H9 (cell line): ENCODE data around the gene PLA2G12B. TPM values are rescaled to one million over a fixed set of nuclear protein-coding genes. Genes with fewer than 3 reads are reported as not detected.

Experiments used
- DNase-seq: peaks from one replicate; pipeline ENCODE4 v3.0.0-alpha.2; 2017
- H2AFZ ChIP-seq: one replicate; pipeline ENCODE4 v1.6.1; 2013; ENCODE audit warnings: mild to moderate bottlenecking, low read length, control low read depth, moderate library complexity
- H2AK5ac ChIP-seq: 2 replicates; pipeline ENCODE4 v1.6.1; 2013; ENCODE audit warnings: low read length, control low read depth, mixed read lengths; ENCODE audit not compliant: insufficient read length
- H2BK120ac ChIP-seq: one replicate; pipeline ENCODE4 v1.6.1; 2013; ENCODE audit warnings: low read depth, mild to moderate bottlenecking, low read length, control low read depth, inconsistent platforms; ENCODE audit not compliant: poor library complexity, severe bottlenecking
- H2BK12ac ChIP-seq: 2 replicates; pipeline ENCODE4 v1.6.1; 2013; ENCODE audit warnings: low read length, control low read depth, mixed read lengths, low read depth; ENCODE audit not compliant: insufficient read length
- H2BK15ac ChIP-seq: 2 replicates; pipeline ENCODE4 v1.6.1; 2013; ENCODE audit warnings: low read depth, low read length, control low read depth
- H2BK20ac ChIP-seq: one replicate; pipeline ENCODE4 v1.6.1; 2013; ENCODE audit warnings: low read depth, mild to moderate bottlenecking, low read length, control low read depth, inconsistent platforms; ENCODE audit not compliant: poor library complexity, severe bottlenecking
- H2BK5ac ChIP-seq: 2 replicates; pipeline ENCODE4 v1.6.1; 2013; ENCODE audit warnings: low read length, control low read depth, mixed read lengths; ENCODE audit not compliant: insufficient read length
- H3K14ac ChIP-seq: 2 replicates; pipeline ENCODE4 v1.6.1; 2013; ENCODE audit warnings: low read length, control low read depth; ENCODE audit not compliant: insufficient read depth
- H3K18ac ChIP-seq: 2 replicates; pipeline ENCODE4 v1.6.1; 2013; ENCODE audit warnings: low read depth, mild to moderate bottlenecking, mixed read lengths, low read length, control low read depth; ENCODE audit not compliant: insufficient read length
- H3K23ac ChIP-seq: 2 replicates; pipeline ENCODE4 v1.6.1; 2013; ENCODE audit warnings: low read length, control low read depth, mixed read lengths, low read depth; ENCODE audit not compliant: insufficient read length
- H3K23me2 ChIP-seq: 2 replicates; pipeline ENCODE4 v1.6.1; 2013; ENCODE audit warnings: low read depth, mild to moderate bottlenecking, mixed read lengths, low read length, control low read depth; ENCODE audit not compliant: insufficient read length, poor library complexity, severe bottlenecking
- H3K27ac ChIP-seq: 2 replicates; pipeline ENCODE4 v1.5.1; 2013; ENCODE audit warnings: low read length, control low read depth, mixed read lengths, low read depth; ENCODE audit not compliant: insufficient read length
- H3K27me3 ChIP-seq: 2 replicates; pipeline ENCODE4 v1.6.1; 2013; ENCODE audit warnings: low read length, control low read depth, inconsistent platforms; ENCODE audit not compliant: insufficient read depth
- H3K4ac ChIP-seq: 2 replicates; pipeline ENCODE4 v1.6.1; 2013; ENCODE audit warnings: low read depth, mild to moderate bottlenecking, control low read depth, inconsistent platforms, low read length, moderate library complexity
- H3K4me1 ChIP-seq: 2 replicates; pipeline ENCODE4 v1.6.1; 2013; ENCODE audit warnings: low read length, control low read depth, inconsistent platforms; ENCODE audit not compliant: insufficient read depth
- H3K4me2 ChIP-seq: 2 replicates; pipeline ENCODE4 v1.6.1; 2013; ENCODE audit warnings: low read length, control low read depth, mixed read lengths; ENCODE audit not compliant: insufficient read length, insufficient read depth
- H3K56ac ChIP-seq: 2 replicates; pipeline ENCODE4 v1.6.1; 2013; ENCODE audit warnings: low read depth, mild to moderate bottlenecking, mixed read lengths, low read length, control low read depth; ENCODE audit not compliant: insufficient read length
- H3K79me1 ChIP-seq: 2 replicates; pipeline ENCODE4 v1.6.1; 2013; ENCODE audit warnings: low read depth, mild to moderate bottlenecking, moderate library complexity, low read length, control low read depth, inconsistent platforms; ENCODE audit not compliant: insufficient read depth, poor library complexity, severe bottlenecking
- H3K79me2 ChIP-seq: 2 replicates; pipeline ENCODE4 v1.6.1; 2013; ENCODE audit warnings: low read length, control low read depth, inconsistent platforms; ENCODE audit not compliant: insufficient read depth
- H3K9ac ChIP-seq: 2 replicates; pipeline ENCODE4 v1.6.1; 2013; ENCODE audit warnings: low read length, control low read depth, mixed read lengths; ENCODE audit not compliant: insufficient read length; ENCODE audit errors: extremely low read depth
- H3K9me3 ChIP-seq: one replicate; pipeline ENCODE4 v1.6.1; 2013; ENCODE audit warnings: low read depth, low read length, inconsistent platforms; ENCODE audit not compliant: control insufficient read depth
- H3T11ph ChIP-seq: one replicate; pipeline ENCODE4 v1.6.1; 2013; ENCODE audit warnings: mild to moderate bottlenecking, low read length, control low read depth, inconsistent platforms
- H4K20me1 ChIP-seq: one replicate; pipeline ENCODE4 v1.6.1; 2013; ENCODE audit not compliant: control insufficient read depth, insufficient read length, insufficient read depth
- H4K5ac ChIP-seq: 2 replicates; pipeline ENCODE4 v1.6.1; 2013; ENCODE audit warnings: low read depth, mild to moderate bottlenecking, mixed read lengths, low read length, control low read depth; ENCODE audit not compliant: insufficient read length
- H4K8ac ChIP-seq: replicated peaks from 2 replicates; pipeline ENCODE4 v1.6.1; 2013; ENCODE audit warnings: low read length, control low read depth, mixed read lengths, low read depth; ENCODE audit not compliant: insufficient read length
- H4K91ac ChIP-seq: 2 replicates; pipeline ENCODE4 v1.6.1; 2013; ENCODE audit warnings: low read depth, mild to moderate bottlenecking, moderate library complexity, mixed read lengths, low read length, control low read depth; ENCODE audit not compliant: insufficient read length
- H3K27ac Mint-ChIP-seq, 3 experiments: 2 replicates in 2 of 3; 3 replicates in 1 of 3; pipeline ENCODE4 v1.8.0; 2020 to 2021; ENCODE audit warnings: mixed read lengths in 3 of 3, mild to moderate bottlenecking in 1 of 3, moderate library complexity in 1 of 3
- H3K27me3 Mint-ChIP-seq: 2 replicates; pipeline ENCODE4 v1.8.0; 2021; ENCODE audit warnings: low read depth, mild to moderate bottlenecking, moderate library complexity, mixed read lengths
- H3K36me3 Mint-ChIP-seq, 3 experiments: 2 replicates in 2 of 3; 3 replicates in 1 of 3; pipeline ENCODE4 v1.8.0; 2020 to 2021; ENCODE audit warnings: low read depth in 3 of 3, mixed read lengths in 3 of 3; ENCODE audit not compliant: insufficient read depth in 1 of 3
- H3K4me1 Mint-ChIP-seq, 2 experiments: 2 replicates each; pipeline ENCODE4 v1.8.0; 2020; ENCODE audit warnings: mixed read lengths in 2 of 2
- H3K4me3 Mint-ChIP-seq, 2 experiments: 2 replicates in 1 of 2; 3 replicates in 1 of 2; pipeline ENCODE4 v1.8.0; 2020 to 2021; ENCODE audit warnings: mild to moderate bottlenecking in 2 of 2, mixed read lengths in 2 of 2, moderate library complexity in 1 of 2
- H3K9me3 Mint-ChIP-seq, 2 experiments: 2 replicates in 1 of 2; 3 replicates in 1 of 2; pipeline ENCODE4 v1.8.0; 2020; ENCODE audit warnings: mild to moderate bottlenecking in 2 of 2, mixed read lengths in 2 of 2, moderate library complexity in 1 of 2
- WGBS: extraction: QIAGEN DNeasy Blood & Tissue Kit; methylation state at CpG from one replicate; pipeline ENCODE4 v1.1.7; 2013; ENCODE audit warnings: missing lambda C conversion rate, low lambda C conversion rate, mixed read lengths; ENCODE audit not compliant: insufficient read length; ENCODE audit errors: extremely low coverage; 5-methylcytosine and 5-hydroxymethylcytosine counted together
- total RNA-seq: library from RNA; stranded (reverse); gene quantifications from 2 replicates; pipeline ENCODE4 v1.2.1, GENCODE V29; 2021
- TF ChIP-seq, protein P1 (sequence below): fragments of 200-600 bp; sonication (generic); conservative IDR thresholded peaks from 3 replicates; pipeline ENCODE4 v1.8.0; 2021; ENCODE audit warnings: antibody characterized with exemption, mild to moderate bottlenecking

PLA2G12B gene
- total RNA-seq, 1 experiment from 2014 or later, result not detected

DNA sequence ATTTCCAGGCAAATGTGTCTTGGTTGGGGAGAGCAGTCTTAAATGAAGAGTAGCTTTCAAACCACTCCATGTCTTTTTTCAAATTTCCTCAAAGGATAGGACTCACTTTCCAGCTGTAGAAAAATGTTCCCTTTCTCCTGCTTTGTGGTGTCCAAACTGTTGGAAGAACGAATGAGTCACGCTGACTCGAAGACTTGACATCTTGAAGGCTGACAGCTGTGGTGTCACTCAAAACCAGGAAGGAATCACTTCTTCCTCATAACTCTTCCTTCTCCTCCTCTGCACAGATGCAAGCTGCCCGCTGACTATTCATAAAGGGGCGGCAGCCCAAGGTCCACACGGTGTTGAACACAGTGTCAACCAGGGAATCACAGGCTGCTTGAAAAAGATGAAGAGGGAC is 19.2 kb downstream of the PLA2G12B start:
- Mint-ChIP-seq H3K4me1 (no peaks in the 10 kb centered on the region), H3K4me3 (no peak overlapping the region), H3K36me3 (no peaks in the 10 kb centered on the region), H3K27me3 (no peaks in the 10 kb centered on the region; the same call in 1 of the 2 replicates), H3K27ac (no peak overlapping the region), H3K9me3 (no peaks in the 10 kb centered on the region)
- no peak overlapping the region for H2BK15ac ChIP-seq
- TF ChIP-seq, protein P1, sequence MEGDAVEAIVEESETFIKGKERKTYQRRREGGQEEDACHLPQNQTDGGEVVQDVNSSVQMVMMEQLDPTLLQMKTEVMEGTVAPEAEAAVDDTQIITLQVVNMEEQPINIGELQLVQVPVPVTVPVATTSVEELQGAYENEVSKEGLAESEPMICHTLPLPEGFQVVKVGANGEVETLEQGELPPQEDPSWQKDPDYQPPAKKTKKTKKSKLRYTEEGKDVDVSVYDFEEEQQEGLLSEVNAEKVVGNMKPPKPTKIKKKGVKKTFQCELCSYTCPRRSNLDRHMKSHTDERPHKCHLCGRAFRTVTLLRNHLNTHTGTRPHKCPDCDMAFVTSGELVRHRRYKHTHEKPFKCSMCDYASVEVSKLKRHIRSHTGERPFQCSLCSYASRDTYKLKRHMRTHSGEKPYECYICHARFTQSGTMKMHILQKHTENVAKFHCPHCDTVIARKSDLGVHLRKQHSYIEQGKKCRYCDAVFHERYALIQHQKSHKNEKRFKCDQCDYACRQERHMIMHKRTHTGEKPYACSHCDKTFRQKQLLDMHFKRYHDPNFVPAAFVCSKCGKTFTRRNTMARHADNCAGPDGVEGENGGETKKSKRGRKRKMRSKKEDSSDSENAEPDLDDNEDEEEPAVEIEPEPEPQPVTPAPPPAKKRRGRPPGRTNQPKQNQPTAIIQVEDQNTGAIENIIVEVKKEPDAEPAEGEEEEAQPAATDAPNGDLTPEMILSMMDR, result no peak
- no peak overlapping the region for H3T11ph ChIP-seq
- H2BK120ac ChIP-seq, result no peak overlapping the region
- H2AFZ ChIP-seq, result no peak overlapping the region
- H3K4me1 ChIP-seq, result no peaks in the 10 kb centered on the region; the same call in 1 of the 2 replicates
- no peak overlapping the region for H3K14ac ChIP-seq
- WGBS, result no CpG with 5 or more reads among the region's 6 CpGs
- H4K91ac ChIP-seq, result no peak overlapping the region
- no peak overlapping the region for H3K23ac ChIP-seq
- H4K5ac ChIP-seq, result no peak overlapping the region
- no peak overlapping the region for H3K4ac ChIP-seq
- no peak overlapping the region for H2BK20ac ChIP-seq
- no peak overlapping the region for H3K18ac ChIP-seq
- no peak overlapping the region for H3K56ac ChIP-seq
- H4K8ac ChIP-seq, result no peak overlapping the region
- H2BK5ac ChIP-seq, result no peak overlapping the region
- H2AK5ac ChIP-seq, result no peak overlapping the region
- no peak overlapping the region for H3K9ac ChIP-seq
- no peak for DNase-seq
- no peaks in the 10 kb centered on the region for H3K79me2 ChIP-seq
- H3K4me2 ChIP-seq, result no peak overlapping the region
- no peaks in the 10 kb centered on the region for H4K20me1 ChIP-seq
- H3K79me1 ChIP-seq, result no peaks in the 10 kb centered on the region
- no peaks in the 10 kb centered on the region for H3K23me2 ChIP-seq
- H2BK12ac ChIP-seq, result no peak overlapping the region
- no peaks in the 10 kb centered on the region for H3K27me3 ChIP-seq
- no peak overlapping the region for H3K27ac ChIP-seq
- no peaks in the 10 kb centered on the region for H3K9me3 ChIP-seq
